ENCODE data around the gene GPATCH4.
"Not testable (repeated sequence)": the region's sequence is repeated elsewhere in the genome, so short reads cannot be mapped to it uniquely, and the experiment has no call there.

Gene GPATCH4

DNA sequence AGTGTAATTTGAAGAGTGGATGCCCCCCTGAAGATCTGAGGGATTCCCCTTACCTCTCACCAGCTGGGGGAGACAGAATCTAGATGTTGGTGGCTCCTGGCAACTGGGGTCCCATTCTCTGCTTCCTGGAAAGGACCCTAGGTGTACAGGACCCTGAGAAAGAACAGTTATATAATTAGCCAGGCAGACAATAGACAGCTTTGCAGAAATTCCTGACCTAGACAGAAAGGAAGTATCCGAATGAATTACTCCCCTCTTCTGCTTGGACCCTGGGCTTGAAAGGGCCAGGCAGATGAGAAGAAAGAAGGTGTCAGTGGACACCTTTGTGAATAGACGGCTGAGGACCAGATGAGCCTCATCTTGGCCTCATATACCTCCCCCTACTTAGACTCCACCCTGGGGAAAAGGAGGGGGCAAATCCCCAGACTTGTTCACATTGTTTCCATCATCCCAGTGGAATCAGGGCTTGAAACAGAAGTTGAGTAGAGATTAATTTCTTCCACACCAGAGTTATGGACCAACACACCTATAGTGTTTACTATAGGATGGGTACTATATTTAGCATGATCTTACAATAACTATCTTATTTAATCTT is 27.1 kb downstream of the GPATCH4 start:
- no peak for DNase-seq (ENCODE audit: low read depth)

DNA sequence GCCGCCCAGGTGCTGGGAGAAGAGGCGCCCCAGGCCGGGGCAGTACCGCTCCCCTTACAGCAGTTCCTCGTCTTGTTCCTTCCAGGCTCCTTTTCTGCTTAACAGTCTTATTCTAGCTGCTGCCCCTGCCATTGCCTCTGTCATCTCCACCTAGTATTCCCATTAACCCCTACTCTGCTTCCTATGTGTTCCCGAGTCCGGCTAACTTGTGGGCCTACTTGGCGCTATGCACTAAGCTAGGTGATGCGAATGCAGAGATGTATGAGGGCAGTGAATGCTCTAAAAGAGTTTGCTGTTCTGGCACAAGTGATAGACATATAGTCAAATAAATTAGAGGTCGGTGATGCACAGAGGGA is 28.6 kb downstream of the GPATCH4 start:
- DNase-seq (ENCODE audit: low read depth), result no peak

DNA sequence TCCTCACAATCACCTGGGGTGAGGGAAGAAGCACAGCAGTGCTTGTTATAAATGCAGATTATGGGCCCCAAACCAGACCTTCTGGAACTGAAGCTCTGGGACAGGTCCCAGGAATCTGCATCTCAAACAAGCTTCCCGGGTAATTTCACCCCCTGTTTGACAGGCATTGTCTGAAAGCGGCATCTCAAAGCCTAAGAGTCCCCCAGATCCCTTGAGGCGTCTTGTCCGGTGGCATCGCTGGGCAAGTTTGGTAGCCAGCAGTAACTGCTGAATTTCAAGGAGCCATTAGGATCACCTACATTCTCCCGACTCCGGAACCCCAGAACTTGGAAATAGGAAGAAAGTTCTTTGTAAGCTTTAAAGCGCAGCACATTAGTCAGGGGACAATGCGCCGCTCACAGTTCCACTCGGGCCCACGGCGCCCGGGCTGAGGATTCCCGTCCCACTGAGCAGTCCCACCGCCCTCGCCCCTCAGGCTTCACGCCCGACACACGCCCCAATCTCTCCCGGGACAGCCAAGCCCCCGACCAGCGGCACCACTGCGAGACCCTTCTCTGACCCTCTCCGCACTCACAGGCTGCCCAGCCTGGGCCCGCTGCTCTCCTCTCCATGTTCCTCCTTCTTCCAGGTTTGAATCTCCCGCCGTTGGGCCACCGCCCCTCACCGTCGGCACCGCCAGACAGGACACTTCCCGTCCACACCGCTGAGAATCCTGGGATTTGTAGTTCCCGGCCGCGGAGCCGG is 29.2 kb downstream of the GPATCH4 start, which contains the start of gene IQGAP3:
Gene IQGAP3 (minus strand): TSS at position 647 of the 744 bp plus-strand sequence. CDS start 36 bp downstream, at position 611.
- no peak for DNase-seq (ENCODE audit: low read depth)

GRCh38 chr1:156571261-156571852 is 29.9 kb downstream of the GPATCH4 start:
- DNase-seq (ENCODE audit: low read depth), result no peak

GRCh38 chr1:156566436-156566835 is 34.8 kb downstream of the GPATCH4 start:
- no peak for DNase-seq (ENCODE audit: low read depth)

GRCh38 chr1:156565519-156565918 is 35.8 kb downstream of the GPATCH4 start:
- DNase-seq (ENCODE audit: low read depth), result no peak

- DNase-seq (ENCODE audit: low read depth), result no peak
Observed at GRCh38 chr1:156560585-156561163, 40.6 kb downstream of the GPATCH4 start.

GRCh38 chr1:156559797-156560385 is 41.4 kb downstream of the GPATCH4 start:
- DNase-seq (ENCODE audit: low read depth), result no peak

- no peak for DNase-seq (ENCODE audit: low read depth)
Observed at GRCh38 chr1:156559086-156559796, 42.0 kb downstream of the GPATCH4 start.

- DNase-seq (ENCODE audit: low read depth), result no peak
Observed at GRCh38 chr1:156556354-156556753, 44.9 kb downstream of the GPATCH4 start.

DNA sequence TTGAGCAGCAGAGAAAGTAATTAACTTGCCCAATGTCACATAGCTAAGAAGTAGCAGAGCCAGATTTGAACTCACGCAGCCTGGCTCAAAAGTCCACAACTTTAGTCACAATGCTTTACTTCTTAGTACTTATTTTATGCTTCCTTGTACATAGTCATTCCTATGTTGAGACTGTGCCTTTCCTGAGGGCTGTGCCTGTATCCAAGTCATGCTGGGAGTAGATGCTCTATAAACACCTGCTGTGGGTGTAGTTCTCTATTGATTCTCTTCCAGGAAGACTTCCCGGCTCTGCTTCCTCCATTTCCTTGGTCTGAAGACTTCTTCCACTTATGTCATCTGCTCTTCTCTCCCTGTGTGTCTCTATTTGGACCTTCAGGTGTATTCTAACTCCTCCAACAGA is 45.6 kb downstream of the GPATCH4 start:
- DNase-seq (ENCODE audit: low read depth), result no peak

DNA sequence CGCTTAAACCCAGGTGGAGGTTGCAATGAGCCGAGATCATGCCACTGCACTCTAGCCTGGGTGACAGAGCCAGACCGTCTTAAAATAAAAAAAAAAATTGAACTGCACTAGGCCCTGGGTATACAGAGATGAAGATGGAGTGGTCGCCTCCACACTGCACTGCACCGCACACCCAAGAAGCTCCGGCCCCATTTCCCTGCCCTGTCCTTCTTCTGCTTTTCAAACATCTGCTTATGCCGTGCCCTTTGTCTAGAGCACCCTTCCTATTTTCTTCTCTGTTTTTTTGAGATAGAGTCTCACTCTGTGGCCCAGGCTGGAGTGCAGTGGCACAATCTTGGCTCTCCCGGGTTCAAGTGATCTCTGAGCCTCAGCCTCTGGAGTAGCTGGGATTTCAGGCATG is 46.3 kb downstream of the GPATCH4 start:
- DNase-seq (ENCODE audit: low read depth), result no peak

DNA sequence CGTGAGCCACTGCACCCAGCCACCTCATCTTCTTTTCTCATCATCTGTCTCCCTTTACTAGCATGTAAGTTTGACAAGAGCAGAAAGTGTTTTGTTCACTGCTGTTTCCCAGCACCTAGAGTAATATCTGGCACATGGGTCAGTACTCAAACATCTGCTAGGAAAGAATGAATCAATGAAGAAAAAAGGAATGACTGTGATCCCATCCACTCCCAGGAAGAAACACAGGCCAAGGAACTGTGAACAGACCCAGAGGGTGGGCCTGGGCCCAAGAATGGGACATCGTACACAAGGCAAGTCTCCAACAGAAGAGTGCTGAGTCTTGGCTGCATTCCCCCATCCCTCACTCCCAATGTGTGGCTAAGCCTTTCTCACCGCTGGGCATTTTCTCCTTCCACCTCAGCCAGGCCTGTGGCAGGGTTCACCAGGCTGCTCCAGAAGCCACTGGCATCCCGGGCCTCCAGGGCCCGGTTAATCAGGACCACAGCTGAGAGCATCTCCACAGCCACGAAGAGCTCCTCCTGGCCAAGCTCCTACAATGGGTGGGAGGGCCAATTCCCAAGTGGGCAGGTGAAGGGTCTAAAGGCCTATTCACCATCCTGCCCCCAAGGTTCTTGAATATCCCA is 47.3 kb downstream of the GPATCH4 start:
- DNase-seq (ENCODE audit: low read depth), result no peak

- not testable (repeated sequence) for DNase-seq (ENCODE audit: low read depth)
Observed at GRCh38 chr1:156552937-156553336, 48.3 kb downstream of the GPATCH4 start.

- no peak for DNase-seq (ENCODE audit: low read depth)
Observed at GRCh38 chr1:156552518-156552917, 48.8 kb downstream of the GPATCH4 start.

- DNase-seq (ENCODE audit: low read depth), result no peak
Observed at GRCh38 chr1:156551869-156552268, 49.4 kb downstream of the GPATCH4 start.

DNA sequence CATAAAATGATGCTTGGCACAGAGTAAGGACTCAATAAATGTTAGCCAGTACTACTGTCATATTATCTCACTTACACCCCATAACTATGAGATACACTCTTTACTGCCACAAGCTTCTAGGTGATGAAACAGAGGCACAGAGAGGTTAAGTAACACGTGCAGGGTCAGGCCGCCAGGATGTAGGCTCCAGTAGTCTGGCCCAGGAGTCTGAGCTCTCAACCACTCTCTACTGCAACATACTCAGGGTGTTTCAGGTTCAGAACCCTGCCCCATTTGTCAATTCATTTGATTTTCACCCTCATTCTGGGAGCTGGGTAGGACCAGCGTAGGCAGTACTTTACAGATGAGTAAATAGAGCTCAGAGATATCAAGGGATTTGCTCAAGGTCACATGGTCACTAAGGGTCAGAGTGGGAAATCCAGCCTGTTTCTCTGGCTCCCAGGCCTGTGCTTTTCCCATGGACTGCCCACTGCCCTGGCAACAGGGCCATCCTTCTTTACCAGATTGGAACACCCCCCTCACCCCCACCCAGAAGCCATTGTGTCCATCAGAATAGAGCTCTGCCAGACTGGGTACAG is 50.1 kb downstream of the GPATCH4 start:
- DNase-seq (ENCODE audit: low read depth), result no peak

DNA sequence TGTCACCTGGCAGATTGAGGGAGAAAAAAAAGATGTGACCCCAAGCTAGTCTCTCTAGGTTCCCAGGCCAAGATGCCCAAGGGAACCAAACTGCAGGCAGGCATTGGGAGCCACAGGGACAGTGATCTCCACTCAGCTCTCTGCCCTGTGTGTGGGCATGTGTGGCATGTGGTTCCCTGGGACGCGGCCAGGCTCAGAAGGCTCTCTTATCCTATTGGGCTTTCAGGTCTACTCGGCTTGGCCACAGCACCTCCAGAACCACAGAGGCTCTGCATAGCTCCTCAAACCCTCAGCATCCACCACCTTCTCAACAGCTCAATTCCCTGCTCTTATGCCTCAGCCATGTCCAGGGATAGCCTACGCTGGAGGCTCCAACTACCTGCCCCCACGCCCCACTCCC is 50.9 kb downstream of the GPATCH4 start:
- no peak for DNase-seq (ENCODE audit: low read depth)

DNA sequence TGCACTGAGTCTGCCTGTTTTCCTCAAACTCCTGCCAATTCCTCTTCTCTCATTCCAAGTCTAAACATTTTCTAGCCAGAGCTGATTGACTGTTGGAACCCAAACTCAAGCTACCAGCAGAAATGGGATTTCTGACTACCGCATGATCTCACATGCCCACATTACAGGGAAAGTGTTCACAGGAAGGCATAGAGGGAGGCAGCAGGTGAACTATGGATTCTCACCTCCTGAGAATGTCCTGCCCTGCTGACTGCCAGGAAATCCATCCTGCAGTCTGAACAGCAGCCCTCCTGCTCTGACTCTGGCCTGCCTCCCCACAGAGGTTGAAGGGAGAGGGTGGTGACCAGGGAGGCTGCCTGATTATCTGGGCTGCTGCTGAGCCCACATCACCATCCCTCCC is 51.4 kb downstream of the GPATCH4 start:
- DNase-seq (ENCODE audit: low read depth), result no peak

GRCh38 chr1:156549390-156549789 is 51.9 kb downstream of the GPATCH4 start:
- no peak for DNase-seq (ENCODE audit: low read depth)

- no peak for DNase-seq (ENCODE audit: low read depth)
Observed at GRCh38 chr1:156547982-156548381, 53.3 kb downstream of the GPATCH4 start.
